HL-60 (cell line): ENCODE measurements around the gene HYDIN.

ENCODE experiments used
- DNase-seq, 2 experiments: peaks; one replicate each; pipeline ENCODE4 v3.0.0-alpha.2; 2010 to 2020; ENCODE audit warnings: low read depth in 1 of 2, low spot score in 1 of 2
- H3K27ac ChIP-seq: fragments of 250-450 bp; sonication (Bioruptor Pico); replicated peaks from 2 replicates; pipeline ENCODE4 v1.5.1; 2020; ENCODE audit warnings: mild to moderate bottlenecking, moderate library complexity
- H3K27me3 ChIP-seq: fragments of 250-450 bp; sonication (Bioruptor Pico); 2 replicates; pipeline ENCODE4 v1.5.1; 2021; ENCODE audit warnings: mild to moderate bottlenecking, moderate library complexity; ENCODE audit not compliant: insufficient read depth, poor library complexity, severe bottlenecking
- H3K4me3 ChIP-seq: replicated peaks from 2 replicates; pipeline ENCODE4 v1.5.1; 2011; ENCODE audit warnings: mild to moderate bottlenecking, control low read depth, low read length; ENCODE audit not compliant: insufficient read depth
- GABPA ChIP-seq: IDR thresholded peaks from 2 replicates; pipeline ENCODE4 v1.6.1; 2012; ENCODE audit warnings: low read depth
- POLR2AphosphoS5 ChIP-seq: IDR thresholded peaks from 2 replicates; pipeline ENCODE4 v1.6.1; 2012; ENCODE audit warnings: low read depth
- SPI1 ChIP-seq: IDR thresholded peaks from 2 replicates; pipeline ENCODE4 v1.6.1; 2012; ENCODE audit warnings: low read depth, mild to moderate bottlenecking, borderline replicate concordance
- TF ChIP-seq, protein P1 (sequence below): IDR thresholded peaks from 2 replicates; pipeline ENCODE4 v1.6.1; 2012; ENCODE audit warnings: low read depth; ENCODE audit not compliant: insufficient replicate concordance
- TF ChIP-seq, protein P2 (sequence below): IDR thresholded peaks from one replicate; pipeline ENCODE4 v1.5.1; 2011; ENCODE audit warnings: low read length, control low read depth, inconsistent platforms; ENCODE audit not compliant: insufficient read depth

HYDIN gene

DNA sequence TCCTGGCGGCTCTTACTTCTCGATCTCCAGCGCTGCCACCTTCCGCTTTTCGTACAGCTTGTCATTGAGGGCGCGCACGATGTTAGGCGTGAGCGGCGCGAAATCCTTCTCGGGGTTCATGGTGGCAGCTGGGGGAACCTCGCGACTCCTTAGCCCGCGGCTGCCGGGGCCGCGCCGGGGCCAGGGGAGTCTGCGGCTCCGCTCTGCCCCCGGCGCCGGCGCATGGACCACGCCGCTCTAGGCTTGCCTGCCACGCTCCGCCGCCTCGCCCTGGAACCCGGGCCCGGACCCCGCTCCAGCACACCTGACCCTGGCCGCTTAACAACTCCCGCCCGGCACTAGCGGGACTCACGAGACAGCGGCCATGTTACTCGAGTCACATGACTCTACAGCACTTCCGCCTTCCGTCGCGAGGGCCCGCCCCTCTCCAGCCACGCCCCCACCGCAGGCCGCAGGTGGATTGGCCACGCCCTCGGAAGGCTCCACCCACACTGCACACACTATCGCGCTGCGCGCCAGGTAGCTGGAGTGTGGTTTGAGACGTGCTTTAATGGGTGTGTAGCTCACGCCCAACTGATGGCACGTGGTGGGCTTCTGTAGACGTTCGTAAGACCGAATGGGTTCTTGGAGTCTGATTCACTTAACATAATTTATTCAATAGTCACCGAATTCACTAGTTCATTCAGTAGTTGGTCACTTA is 429.6 kb downstream of the HYDIN start, which contains the start of gene VAC14:
VAC14 (minus strand) TSS at position 378 of the 700 bp plus-strand sequence; CDS start at position 120, 258 bp downstream.
- Histone ChIP-seq H3K27me3 (no peaks in the 10 kb centered on the region), H3K27ac (peak within 1 kb of the TSS; percentile 85), H3K4me3 (peak within 1 kb of the TSS; percentile 95)
- peak; percentile 91 to 94 for DNase-seq
- TF ChIP-seq POLR2AphosphoS5, result peak; percentile 87
- TF ChIP-seq, protein P1, sequence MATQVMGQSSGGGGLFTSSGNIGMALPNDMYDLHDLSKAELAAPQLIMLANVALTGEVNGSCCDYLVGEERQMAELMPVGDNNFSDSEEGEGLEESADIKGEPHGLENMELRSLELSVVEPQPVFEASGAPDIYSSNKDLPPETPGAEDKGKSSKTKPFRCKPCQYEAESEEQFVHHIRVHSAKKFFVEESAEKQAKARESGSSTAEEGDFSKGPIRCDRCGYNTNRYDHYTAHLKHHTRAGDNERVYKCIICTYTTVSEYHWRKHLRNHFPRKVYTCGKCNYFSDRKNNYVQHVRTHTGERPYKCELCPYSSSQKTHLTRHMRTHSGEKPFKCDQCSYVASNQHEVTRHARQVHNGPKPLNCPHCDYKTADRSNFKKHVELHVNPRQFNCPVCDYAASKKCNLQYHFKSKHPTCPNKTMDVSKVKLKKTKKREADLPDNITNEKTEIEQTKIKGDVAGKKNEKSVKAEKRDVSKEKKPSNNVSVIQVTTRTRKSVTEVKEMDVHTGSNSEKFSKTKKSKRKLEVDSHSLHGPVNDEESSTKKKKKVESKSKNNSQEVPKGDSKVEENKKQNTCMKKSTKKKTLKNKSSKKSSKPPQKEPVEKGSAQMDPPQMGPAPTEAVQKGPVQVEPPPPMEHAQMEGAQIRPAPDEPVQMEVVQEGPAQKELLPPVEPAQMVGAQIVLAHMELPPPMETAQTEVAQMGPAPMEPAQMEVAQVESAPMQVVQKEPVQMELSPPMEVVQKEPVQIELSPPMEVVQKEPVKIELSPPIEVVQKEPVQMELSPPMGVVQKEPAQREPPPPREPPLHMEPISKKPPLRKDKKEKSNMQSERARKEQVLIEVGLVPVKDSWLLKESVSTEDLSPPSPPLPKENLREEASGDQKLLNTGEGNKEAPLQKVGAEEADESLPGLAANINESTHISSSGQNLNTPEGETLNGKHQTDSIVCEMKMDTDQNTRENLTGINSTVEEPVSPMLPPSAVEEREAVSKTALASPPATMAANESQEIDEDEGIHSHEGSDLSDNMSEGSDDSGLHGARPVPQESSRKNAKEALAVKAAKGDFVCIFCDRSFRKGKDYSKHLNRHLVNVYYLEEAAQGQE, result peak; percentile 60
- TF ChIP-seq SPI1, result peak; percentile 86
- TF ChIP-seq, protein P2, sequence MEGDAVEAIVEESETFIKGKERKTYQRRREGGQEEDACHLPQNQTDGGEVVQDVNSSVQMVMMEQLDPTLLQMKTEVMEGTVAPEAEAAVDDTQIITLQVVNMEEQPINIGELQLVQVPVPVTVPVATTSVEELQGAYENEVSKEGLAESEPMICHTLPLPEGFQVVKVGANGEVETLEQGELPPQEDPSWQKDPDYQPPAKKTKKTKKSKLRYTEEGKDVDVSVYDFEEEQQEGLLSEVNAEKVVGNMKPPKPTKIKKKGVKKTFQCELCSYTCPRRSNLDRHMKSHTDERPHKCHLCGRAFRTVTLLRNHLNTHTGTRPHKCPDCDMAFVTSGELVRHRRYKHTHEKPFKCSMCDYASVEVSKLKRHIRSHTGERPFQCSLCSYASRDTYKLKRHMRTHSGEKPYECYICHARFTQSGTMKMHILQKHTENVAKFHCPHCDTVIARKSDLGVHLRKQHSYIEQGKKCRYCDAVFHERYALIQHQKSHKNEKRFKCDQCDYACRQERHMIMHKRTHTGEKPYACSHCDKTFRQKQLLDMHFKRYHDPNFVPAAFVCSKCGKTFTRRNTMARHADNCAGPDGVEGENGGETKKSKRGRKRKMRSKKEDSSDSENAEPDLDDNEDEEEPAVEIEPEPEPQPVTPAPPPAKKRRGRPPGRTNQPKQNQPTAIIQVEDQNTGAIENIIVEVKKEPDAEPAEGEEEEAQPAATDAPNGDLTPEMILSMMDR, result no peak

DNA sequence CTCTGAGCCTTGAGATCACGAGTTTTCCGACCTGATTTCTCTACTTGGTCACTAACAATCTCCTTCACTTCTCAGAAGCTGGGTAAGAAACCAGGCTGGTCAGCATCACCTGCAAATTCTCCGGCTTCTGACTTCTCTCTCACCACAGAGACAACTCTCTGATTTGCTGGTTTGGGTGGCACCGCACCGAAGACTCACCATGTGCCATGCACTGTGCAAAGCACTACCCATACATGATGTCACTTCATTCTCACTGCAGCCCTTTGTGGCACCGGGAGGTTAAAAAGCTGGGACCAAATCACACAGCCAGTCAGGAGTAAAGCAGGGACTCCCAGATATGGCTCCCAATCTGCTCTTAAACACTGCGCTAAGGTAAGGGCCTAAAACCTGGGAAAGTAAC is 430.2 kb downstream of the HYDIN start:
- TF ChIP-seq POLR2AphosphoS5, result no peak
- no peak for TF ChIP-seq SPI1
- TF ChIP-seq, protein P1, result no peak
- no peak for TF ChIP-seq GABPA
- TF ChIP-seq, protein P2, result no peak
- DNase-seq, result peak in 1 of 2 experiments; percentile 31
- Histone ChIP-seq H3K4me3 (peak overlapping the region; percentile 95), H3K27me3 (no peaks in the 10 kb centered on the region), H3K27ac (peak overlapping the region; percentile 85)

DNA sequence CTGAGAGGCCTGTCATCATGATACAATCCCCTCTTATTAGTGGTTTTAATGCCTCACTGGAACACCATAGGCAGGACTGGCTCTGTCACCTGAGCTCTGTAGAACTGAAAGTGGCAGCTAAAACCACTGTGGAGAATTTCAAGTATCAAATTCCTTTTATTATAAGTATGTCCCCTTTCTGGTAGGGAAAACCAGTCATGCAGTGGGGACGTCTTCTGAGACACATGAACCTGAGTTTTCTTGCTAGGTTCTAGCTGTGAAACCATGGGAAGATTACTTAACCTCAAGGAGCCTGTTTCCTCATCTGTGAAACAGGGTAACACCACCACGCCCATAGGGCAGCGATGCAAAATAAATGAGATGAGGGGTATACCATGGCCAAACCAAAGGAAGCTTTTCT is 434.2 kb downstream of the HYDIN start:
- Histone ChIP-seq H3K4me3 (no peak overlapping the region), H3K27me3 (no peaks in the 10 kb centered on the region), H3K27ac (no peak overlapping the region)
- TF ChIP-seq, protein P1, result no peak
- TF ChIP-seq POLR2AphosphoS5, result no peak
- TF ChIP-seq SPI1, result no peak
- no peak for TF ChIP-seq GABPA
- TF ChIP-seq, protein P2, result no peak
- no peak for DNase-seq
